ENCODE data around the gene ARHGEF28. TPM values are rescaled to one million over a fixed set of nuclear protein-coding genes. Genes with fewer than 3 reads are reported as not detected.
A peak's percentile ranks its signal among the peaks of the same experiment; 100 is the strongest.

The ARHGEF28 gene
- total RNA-seq, 1 donor from 2014 or later: 9.3 TPM

- no peak overlapping the region for H3K4me3 Mint-ChIP-seq (ENCODE audit: unreplicated experiment)
- no peak overlapping the region for H3K27ac Mint-ChIP-seq (ENCODE audit: unreplicated experiment)
- no peak for DNase-seq (ENCODE audit: low spot score)
- no peak for TF ChIP-seq CTCF (IDR thresholded peaks at IDR 0.05)
- H3K4me1 Mint-ChIP-seq (ENCODE audit: low read depth): peaks cover 53% of the 10 kb centered on the region
- no peaks in the 10 kb centered on the region for H3K36me3 Mint-ChIP-seq (ENCODE audit: low read depth)
- H3K9me3 Mint-ChIP-seq (ENCODE audit: low read depth): no peaks in the 10 kb centered on the region
- no peaks in the 10 kb centered on the region for H3K27me3 Mint-ChIP-seq (ENCODE audit: low read depth)
These were observed 44.7 kb downstream of the ARHGEF28 start for GRCh38 chr5:73670731-73671130.

- TF ChIP-seq CTCF (IDR thresholded peaks at IDR 0.05): no peak
- no peaks in the 10 kb centered on the region for H3K9me3 Mint-ChIP-seq (ENCODE audit: low read depth)
- DNase-seq (ENCODE audit: low spot score): no peak
- no peak overlapping the region for H3K27ac Mint-ChIP-seq (ENCODE audit: unreplicated experiment)
- H3K36me3 Mint-ChIP-seq (ENCODE audit: low read depth): no peaks in the 10 kb centered on the region
- H3K4me1 Mint-ChIP-seq (ENCODE audit: low read depth): peaks cover 56% of the 10 kb centered on the region
- H3K4me3 Mint-ChIP-seq (ENCODE audit: unreplicated experiment): no peak overlapping the region
- H3K27me3 Mint-ChIP-seq (ENCODE audit: low read depth): no peaks in the 10 kb centered on the region
These were observed 46.1 kb downstream of the ARHGEF28 start for GRCh38 chr5:73672132-73672531.

- H3K27me3 Mint-ChIP-seq (ENCODE audit: low read depth): no peaks in the 10 kb centered on the region
- DNase-seq (ENCODE audit: low spot score): no peak
- H3K27ac Mint-ChIP-seq (ENCODE audit: unreplicated experiment): peak overlapping the region; percentile 67
- no peaks in the 10 kb centered on the region for H3K36me3 Mint-ChIP-seq (ENCODE audit: low read depth)
- H3K9me3 Mint-ChIP-seq (ENCODE audit: low read depth): no peaks in the 10 kb centered on the region
- TF ChIP-seq CTCF (IDR thresholded peaks at IDR 0.05): peak; percentile 57
- no peak overlapping the region for H3K4me3 Mint-ChIP-seq (ENCODE audit: unreplicated experiment)
- peaks cover 51% of the 10 kb centered on the region for H3K4me1 Mint-ChIP-seq (ENCODE audit: low read depth)
These were observed 47.2 kb downstream of the ARHGEF28 start for GRCh38 chr5:73673161-73673591.

- Mint-ChIP-seq H3K9me3 (ENCODE audit: low read depth) (no peaks in the 10 kb centered on the region), H3K36me3 (ENCODE audit: low read depth) (no peaks in the 10 kb centered on the region), H3K27me3 (ENCODE audit: low read depth) (no peaks in the 10 kb centered on the region), H3K4me1 (ENCODE audit: low read depth) (peaks cover 42% of the 10 kb centered on the region), H3K4me3 (ENCODE audit: unreplicated experiment) (no peak overlapping the region), H3K27ac (ENCODE audit: unreplicated experiment) (peak overlapping the region; percentile 70)
- DNase-seq (ENCODE audit: low spot score): no peak
- no peak for TF ChIP-seq CTCF (IDR thresholded peaks at IDR 0.05)
These were observed 48.6 kb downstream of the ARHGEF28 start for GRCh38 chr5:73674669-73675004.

GRCh38 chr5:73678322-73678740, 52.3 kb downstream of the ARHGEF28 start:
- Mint-ChIP-seq H3K27ac (ENCODE audit: unreplicated experiment) (no peak overlapping the region), H3K36me3 (ENCODE audit: low read depth) (no peaks in the 10 kb centered on the region), H3K27me3 (ENCODE audit: low read depth) (no peaks in the 10 kb centered on the region), H3K4me1 (ENCODE audit: low read depth) (peaks cover 30% of the 10 kb centered on the region), H3K4me3 (ENCODE audit: unreplicated experiment) (no peak overlapping the region), H3K9me3 (ENCODE audit: low read depth) (no peaks in the 10 kb centered on the region)
- no peak for TF ChIP-seq CTCF (IDR thresholded peaks at IDR 0.05)
- no peak for DNase-seq (ENCODE audit: low spot score)

All from chondrocyte (in vitro differentiated cells).